Measurements from ENCODE around the gene TUBA1A.
"Not testable (repeated sequence)": the region's sequence is repeated elsewhere in the genome, so short reads cannot be mapped to it uniquely, and the experiment has no call there.

- TF ChIP-seq CTCF, POLR2AphosphoS5, POLR2A (IDR thresholded peaks at IDR 0.05): not testable (repeated sequence)
Measured at GRCh38 chr12:49193746-49194145, 4.9 kb upstream of the TUBA1A start.
